ENCODE data around the gene GPD1.
A peak's percentile ranks its signal among the peaks of the same experiment; 100 is the strongest.
"Not testable (repeated sequence)": the region's sequence is repeated elsewhere in the genome, so short reads cannot be mapped to it uniquely, and the experiment has no call there.

The GPD1 gene

DNA sequence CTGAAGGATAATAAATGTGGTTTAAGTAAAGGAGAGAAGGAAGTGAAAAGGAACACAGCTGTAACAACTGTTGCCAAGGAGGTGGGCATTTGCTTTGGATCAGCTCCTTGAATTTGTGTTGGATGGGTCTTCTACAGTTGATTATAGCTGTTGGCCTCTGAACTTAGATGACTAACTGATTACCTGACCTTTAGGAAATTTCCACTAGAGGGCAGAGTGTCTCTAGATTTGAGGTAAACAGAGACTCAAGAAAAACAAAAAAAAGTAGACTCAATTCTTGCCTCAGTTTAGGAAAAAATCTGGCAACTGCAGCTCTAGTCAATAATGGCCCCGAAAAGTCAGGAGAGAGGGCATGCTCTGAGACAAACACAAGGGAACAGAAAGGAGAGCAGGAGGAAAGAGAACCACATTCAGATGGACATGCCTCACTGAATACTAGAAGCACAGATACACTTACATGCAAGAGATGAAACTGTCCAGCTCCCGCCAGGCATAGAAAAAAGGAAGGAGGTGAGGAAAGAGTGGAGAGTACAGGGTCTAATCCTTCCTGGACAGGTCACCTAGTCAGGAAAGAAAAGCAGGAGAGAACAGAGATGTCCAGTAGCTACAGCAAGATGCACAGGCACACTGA is 28.8 kb downstream of the GPD1 start:
- DNase-seq = peak; percentile 53

DNA sequence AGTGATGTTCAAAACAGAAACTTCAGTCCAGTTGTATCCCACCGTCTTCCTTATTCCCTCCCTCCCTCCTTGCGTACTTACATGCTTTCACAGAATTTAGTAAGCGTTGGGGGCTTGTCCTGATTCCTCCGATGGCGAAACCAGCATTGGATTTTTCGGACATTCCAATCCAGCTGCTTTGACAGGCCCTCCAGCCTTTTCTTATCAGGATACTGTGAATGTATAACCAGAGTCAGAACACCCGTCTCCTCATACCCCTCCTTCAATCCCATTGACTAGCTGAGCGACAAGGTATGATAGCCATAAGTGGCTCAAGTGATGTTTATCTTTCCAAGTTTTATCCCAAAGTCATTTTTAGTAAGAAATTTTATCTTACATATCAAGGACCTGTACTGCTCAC is 39.2 kb downstream of the GPD1 start:
- DNase-seq = no peak

DNA sequence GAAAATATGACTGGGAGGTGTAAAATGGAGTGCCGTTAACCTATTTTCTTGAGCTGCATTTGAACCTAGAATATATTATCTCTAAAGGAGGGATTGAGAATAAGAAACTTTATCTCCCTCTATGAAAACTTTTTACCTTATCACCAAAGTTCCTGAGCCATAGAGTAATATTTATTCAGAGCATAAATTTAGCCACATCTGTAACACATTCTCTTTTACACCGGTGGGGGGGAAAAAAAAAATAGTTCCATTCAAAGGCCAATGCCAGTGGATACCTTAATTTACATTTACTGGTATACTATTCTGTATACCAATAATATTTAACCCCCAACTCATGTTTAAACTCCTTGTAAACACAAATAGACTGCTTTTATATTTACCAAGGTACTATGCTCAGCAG is 41.6 kb downstream of the GPD1 start:
- no peak for DNase-seq

DNA sequence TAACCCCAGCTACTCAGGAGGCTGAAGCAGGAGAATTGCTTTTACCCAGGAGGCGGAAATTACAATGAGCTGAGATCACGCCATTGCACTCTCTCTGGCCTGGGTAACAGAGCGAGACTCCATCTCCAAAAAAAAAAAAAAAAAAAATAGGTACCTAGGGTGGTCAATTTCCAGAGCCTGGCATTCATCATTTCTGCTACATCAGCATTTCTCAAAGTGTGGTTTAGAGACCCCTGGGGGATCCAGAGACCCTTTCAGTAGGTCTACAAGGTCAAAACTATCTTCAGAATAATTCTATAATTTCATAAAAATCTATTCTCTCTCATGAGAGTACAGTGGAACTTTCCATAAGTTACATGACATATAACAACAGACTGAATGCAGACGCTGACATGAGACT is 43.5 kb downstream of the GPD1 start:
- no peak for DNase-seq

DNA sequence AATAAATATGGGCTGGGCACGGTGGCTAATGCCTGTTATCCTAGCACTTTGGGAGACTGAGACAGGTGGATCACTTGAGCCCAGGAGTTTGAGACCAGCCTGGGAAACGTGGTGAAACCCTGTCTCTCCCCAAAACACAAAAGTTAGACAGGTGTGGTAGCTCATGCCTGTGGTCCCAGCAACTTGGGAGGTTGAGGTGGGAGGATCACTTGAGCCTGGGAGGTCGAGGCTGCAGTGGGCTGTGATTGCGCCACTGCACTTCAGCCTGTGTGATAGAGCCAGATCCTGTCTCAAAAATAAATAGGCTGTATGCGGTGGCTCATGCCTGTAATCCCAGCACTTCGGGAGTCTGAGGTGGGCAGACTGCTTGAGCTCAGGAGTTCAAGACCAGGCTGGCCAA is 44.2 kb downstream of the GPD1 start:
- not testable (repeated sequence) for DNase-seq

DNA sequence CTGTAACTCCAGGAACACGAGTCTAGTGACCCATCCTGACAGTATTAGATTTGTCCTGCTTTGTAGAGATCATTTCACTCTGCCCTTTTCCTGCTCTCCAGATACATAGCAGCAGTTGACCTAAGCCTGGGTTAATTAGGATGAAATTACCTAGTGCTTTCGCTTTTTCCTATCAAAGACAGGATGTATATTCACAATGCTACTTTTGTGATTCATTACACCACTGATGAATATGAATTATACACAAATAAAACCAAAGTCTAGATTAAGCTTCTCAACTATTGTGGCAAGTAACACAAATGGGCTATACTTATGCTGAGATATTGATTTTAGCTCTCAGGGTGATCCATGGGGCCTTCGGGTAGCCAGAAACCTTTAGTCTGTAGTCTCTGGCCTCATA is 45.5 kb downstream of the GPD1 start:
- DNase-seq = no peak

DNA sequence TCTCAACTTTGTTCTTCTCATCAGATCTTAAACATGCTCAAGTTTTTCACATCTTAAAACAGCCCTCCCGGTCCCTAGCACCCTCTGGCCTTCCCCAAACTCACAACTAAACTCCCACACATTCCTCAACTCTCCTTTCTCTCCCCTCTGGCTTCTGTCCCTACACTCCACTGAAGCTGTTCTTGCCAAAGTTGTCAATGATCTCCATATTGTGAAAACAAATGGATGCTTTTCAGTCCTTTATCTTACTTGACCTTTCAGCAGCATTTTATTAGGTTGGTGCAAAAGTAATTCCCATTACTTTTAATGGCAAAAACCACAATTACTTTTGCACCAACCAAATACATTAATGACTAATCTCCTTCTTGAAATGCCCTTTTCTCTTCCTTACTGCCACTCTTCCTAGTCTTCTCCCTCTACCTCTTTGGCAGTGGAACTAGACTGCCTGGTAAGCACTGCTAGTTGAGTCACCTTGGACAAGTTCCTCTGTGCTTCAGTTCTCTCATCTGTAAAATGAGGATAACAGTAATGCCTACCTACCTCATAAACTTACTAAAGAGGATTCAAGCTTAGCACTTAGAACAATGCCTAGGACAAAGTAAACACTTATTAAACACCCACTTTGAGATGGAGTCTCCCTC is 47.4 kb downstream of the GPD1 start:
- no peak for DNase-seq

DNA sequence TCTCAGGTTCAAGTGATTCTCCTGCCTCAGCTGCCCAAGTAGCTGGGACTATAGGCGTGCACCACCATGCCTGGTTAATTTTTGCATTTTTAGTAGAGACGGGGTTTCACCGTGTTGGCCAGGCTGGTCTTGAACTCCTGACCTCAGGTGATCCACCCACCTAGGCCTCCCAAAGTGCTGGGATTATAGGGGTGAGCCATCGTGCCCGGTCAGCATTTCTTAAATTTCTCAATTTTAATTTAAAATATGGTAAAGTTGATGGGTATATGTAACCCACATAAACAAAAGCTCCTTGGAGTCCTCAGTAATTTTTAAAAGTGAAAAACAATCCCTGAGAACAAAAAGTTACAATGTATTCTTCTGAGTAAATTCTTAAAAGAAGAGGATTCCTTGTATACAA is 51.1 kb downstream of the GPD1 start:
- DNase-seq = not testable (repeated sequence)

DNA sequence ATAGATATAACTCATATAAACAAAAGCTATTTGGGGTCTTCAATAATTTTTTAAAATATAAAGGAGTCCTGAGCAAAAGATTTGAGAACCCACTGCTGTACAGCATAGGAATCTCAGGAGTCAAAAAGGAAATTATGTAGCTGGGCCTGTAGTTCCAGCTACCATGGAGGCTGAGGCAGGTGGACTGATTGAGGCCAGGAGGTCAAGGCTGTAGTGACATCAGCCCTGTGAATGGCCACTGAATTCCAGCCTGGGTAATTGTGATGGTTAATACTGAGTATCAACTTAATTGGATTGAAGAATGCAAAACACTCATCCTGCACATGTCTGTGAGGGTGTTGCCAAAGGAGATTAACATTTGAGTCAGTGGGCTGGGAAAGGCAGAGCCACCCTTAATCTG is 52.8 kb downstream of the GPD1 start:
- DNase-seq = no peak

DNA sequence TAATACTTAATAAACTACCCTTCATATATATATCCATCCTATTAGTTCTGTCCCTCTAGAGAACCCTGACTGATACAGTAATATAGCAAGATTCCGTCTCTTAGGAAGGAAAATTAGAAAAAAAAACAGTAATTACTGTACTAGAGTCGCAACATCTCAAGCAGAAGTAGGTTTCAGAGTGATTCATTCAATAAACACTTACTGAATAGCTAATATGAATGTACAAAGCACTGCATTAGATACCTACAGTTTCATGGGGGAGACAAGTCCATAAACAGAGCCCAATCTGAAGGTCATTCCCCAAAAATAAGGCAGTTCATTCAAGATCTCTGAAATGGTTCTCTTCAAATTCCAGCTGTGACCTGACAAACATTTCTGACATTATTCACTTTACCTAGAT is 53.5 kb downstream of the GPD1 start:
- no peak for DNase-seq

DNA sequence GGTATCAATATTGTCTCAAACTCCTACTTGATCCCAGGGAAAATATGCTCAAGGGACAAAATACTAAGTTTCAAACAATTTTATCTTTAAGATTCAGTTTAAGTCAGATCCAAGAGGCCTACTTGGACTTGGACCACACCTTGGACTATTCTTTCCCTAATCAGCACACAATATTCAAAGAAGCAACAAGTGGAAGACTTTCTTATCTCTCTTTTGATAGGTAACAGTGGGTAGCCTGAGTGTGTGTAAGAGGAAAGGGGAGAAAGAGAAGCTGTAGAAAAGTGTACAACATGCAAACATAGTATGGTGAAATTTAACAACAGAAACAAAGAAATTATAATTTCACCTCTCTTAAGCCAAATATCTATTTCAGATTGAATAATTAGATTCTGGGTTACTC is 56.8 kb downstream of the GPD1 start:
- no peak for DNase-seq
